ENCODE results near the gene CWF19L1.

- TF ChIP-seq, protein P1, sequence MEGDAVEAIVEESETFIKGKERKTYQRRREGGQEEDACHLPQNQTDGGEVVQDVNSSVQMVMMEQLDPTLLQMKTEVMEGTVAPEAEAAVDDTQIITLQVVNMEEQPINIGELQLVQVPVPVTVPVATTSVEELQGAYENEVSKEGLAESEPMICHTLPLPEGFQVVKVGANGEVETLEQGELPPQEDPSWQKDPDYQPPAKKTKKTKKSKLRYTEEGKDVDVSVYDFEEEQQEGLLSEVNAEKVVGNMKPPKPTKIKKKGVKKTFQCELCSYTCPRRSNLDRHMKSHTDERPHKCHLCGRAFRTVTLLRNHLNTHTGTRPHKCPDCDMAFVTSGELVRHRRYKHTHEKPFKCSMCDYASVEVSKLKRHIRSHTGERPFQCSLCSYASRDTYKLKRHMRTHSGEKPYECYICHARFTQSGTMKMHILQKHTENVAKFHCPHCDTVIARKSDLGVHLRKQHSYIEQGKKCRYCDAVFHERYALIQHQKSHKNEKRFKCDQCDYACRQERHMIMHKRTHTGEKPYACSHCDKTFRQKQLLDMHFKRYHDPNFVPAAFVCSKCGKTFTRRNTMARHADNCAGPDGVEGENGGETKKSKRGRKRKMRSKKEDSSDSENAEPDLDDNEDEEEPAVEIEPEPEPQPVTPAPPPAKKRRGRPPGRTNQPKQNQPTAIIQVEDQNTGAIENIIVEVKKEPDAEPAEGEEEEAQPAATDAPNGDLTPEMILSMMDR (IDR thresholded peaks at IDR 0.05; ENCODE audit: low read length) = no peak
- TF ChIP-seq EZH2 (IDR thresholded peaks at IDR 0.05; ENCODE audit: borderline replicate concordance, low read length) = no peak
Observed at GRCh38 chr10:100185364-100186252, 81.8 kb downstream of the CWF19L1 start, which contains the start of gene ERLIN1.
